Heart right ventricle (tissue), 16 donors: Measurements from ENCODE around the gene NXPH1. TPM values are rescaled to one million over a fixed set of nuclear protein-coding genes. Genes with fewer than 3 reads are reported as not detected.
A peak's percentile ranks its signal among the peaks of the same experiment; 100 is the strongest.

Experiments
- ATAC-seq, 8 donors: fragments of 200-7000 bp; cut with Tn5 transposase; one replicate each; pipeline ENCODE4 v1.9.1; 2020; ENCODE audit warnings: mild to moderate bottlenecking in 8 of 8, moderate library complexity in 8 of 8, moderate number of reproducible peaks in 1 of 8
- DNase-seq, 2 donors: peaks; one replicate each; pipeline ENCODE4 v3.0.0-alpha.2; 2020
- H3K27ac ChIP-seq, 10 donors: fragments of 200-600 bp; sonication (generic) in 2 of 10; one replicate each; pipeline versions ENCODE4 v1.5.0 to v1.8.0; 2020 to 2022; ENCODE audit warnings: mild to moderate bottlenecking in 3 of 10
- H3K27me3 ChIP-seq, 7 donors: fragments of 200-600 bp; one replicate each; pipeline ENCODE4 v1.8.0; 2021 to 2022; ENCODE audit warnings: mild to moderate bottlenecking in 2 of 7
- H3K36me3 ChIP-seq, 9 donors: fragments of 200-600 bp; sonication (generic) in 1 of 9; one replicate each; pipeline versions ENCODE4 v1.5.0 to v1.8.0; 2020 to 2022; ENCODE audit warnings: mild to moderate bottlenecking in 2 of 9
- H3K4me1 ChIP-seq, 9 donors: fragments of 200-600 bp; sonication (generic) in 1 of 9; one replicate each; pipeline versions ENCODE4 v1.5.0 to v1.8.0; 2020 to 2022; ENCODE audit warnings: mild to moderate bottlenecking in 4 of 9
- H3K4me3 ChIP-seq, 10 donors: fragments of 200-600 bp; sonication (generic) in 2 of 10; one replicate each; pipeline versions ENCODE4 v1.5.0 to v1.8.0; 2020 to 2022; ENCODE audit warnings: mild to moderate bottlenecking in 7 of 10, moderate library complexity in 2 of 10
- H3K9me3 ChIP-seq, 11 donors: fragments of 200-600 bp in 10 of 11; sonication (generic) in 2 of 11; one replicate each; pipeline versions ENCODE4 v1.5.0 to v1.8.0; 2013 to 2022; ENCODE audit warnings: mild to moderate bottlenecking in 2 of 11, control low read depth in 1 of 11, moderate library complexity in 1 of 11
- WGBS, 2 donors: extraction: QIAGEN DNeasy Blood & Tissue Kit; methylation state at CpG; one replicate each; pipeline ENCODE4 v1.1.7; 2013; ENCODE audit warnings: inconsistent platforms in 1 of 2; 5-methylcytosine and 5-hydroxymethylcytosine counted together
- intact Hi-C, 10 donors: fragments of 100-400 bp; cut with DNase I; formaldehyde crosslinking; loops; one replicate each; pipeline versions ENCODE4 v1.11.1 to v1.14.2; 2022
- polyA plus RNA-seq, 2 donors: library from polyadenylated mRNA; stranded (reverse); fragments of 200-250 nt; gene quantifications; one replicate each; pipeline ENCODE4 v1.2.3, GENCODE V29; 2013
- total RNA-seq, 10 donors: library from RNA; stranded (reverse); fragmentation: NEBNext Ultra II Directional in 3 of 10; extraction: Animal tissue kit (Norgen Biotek cat#: 25700) in 3 of 10; gene quantifications; one replicate each; pipeline versions ENCODE4 v1.2.1 to v1.2.4, GENCODE V29; 2021 to 2023
- TF ChIP-seq, protein P1 (sequence below), 9 donors: fragments of 200-600 bp; sonication (generic) in 2 of 9; IDR thresholded peaks; one replicate each; pipeline versions ENCODE4 v1.5.0 to v1.8.0; 2021 to 2022; ENCODE audit warnings: antibody characterized with exemption in 9 of 9, mild to moderate bottlenecking in 5 of 9, moderate library complexity in 1 of 9
- donor health status: Arrhythmogenic right ventricular cardiomyopathy.
- donor health status: ischemic (EF 13 %, LVEDD 7.1; RV severe dilation, severe dysfunction).
- donor health status: healthy with polysubstance abuse.
- donor health status: DM: no; HTN: yes; CAD: no.
- donor health status: DM: no; HTN: no; CAD: no.
- donor health status: ischemic (EF 25% LVEDD 6.9; RV normal size, moderate dysfunction).
- donor health status: ischemic (EF 25% LVEDD 5.7; RV mildly dilated, moderate dysfunction).
- donor health status: healthy.
- donor health status: DM: yes; HTN: yes; CAD: no.
- donor health status: Ischemic cardiomyopathy.
- donor health status: ischemic (EF 35%, LVEDD 5.7; RV mildly dilated, moderate dysfunction).
- donor health status: nonischemic (EF 11% LVEDD 7.7; RV severe dilation, severe dysfunction).
- donor health status: DM: yes; HTN: yes; CAD: no.
- donor health status: PGD.
- donor health status: ischemic (EF 29% LVEDD 5.4; RV normal size, mild dysfunction).
- donor health status: nonischemic (EF 23%, LVEDD 6.1; RV moderate dilation, normal function).

NXPH1 gene
- total and polyA plus RNA-seq, 12 donors = not detected

DNA sequence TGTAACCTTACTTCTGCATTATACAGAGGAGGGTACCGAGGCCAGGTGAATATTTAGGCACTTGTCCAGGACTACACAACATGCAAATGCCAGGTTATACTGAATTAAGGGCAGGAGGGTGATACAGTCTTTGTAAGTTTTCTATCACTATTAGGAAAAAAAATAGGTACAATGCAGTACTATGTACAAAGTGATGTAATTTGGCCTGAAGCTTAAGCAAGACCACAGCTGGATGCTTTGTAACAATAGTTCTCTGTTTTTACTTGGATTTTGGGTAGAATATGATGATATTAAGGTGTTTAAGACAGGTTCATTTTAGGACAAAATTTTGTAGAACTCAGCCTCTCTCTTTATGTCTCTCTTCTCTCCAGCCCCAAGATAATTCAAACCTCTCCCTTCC is 2.8 kb upstream of the NXPH1 start:
- intact Hi-C loops = no loop called here
- WGBS, 2 donors = 71 to 73% methylated on average over 1 of the region's 1 CpG
- H3K4me1 ChIP-seq = peaks cover 0 to 15% (median 10%) of the 10 kb centered on the region in 9 donors
- H3K27ac ChIP-seq = no peak overlapping the region
- H3K27me3 ChIP-seq = peaks cover 20 to 88% (median 72%) of the 10 kb centered on the region in 7 donors
- no peaks in the 10 kb centered on the region for H3K9me3 ChIP-seq
- ATAC-seq (no peak), DNase-seq (no peak)
- H3K4me3 ChIP-seq = no peak overlapping the region
- H3K36me3 ChIP-seq = no peaks in the 10 kb centered on the region
- TF ChIP-seq, protein P1, sequence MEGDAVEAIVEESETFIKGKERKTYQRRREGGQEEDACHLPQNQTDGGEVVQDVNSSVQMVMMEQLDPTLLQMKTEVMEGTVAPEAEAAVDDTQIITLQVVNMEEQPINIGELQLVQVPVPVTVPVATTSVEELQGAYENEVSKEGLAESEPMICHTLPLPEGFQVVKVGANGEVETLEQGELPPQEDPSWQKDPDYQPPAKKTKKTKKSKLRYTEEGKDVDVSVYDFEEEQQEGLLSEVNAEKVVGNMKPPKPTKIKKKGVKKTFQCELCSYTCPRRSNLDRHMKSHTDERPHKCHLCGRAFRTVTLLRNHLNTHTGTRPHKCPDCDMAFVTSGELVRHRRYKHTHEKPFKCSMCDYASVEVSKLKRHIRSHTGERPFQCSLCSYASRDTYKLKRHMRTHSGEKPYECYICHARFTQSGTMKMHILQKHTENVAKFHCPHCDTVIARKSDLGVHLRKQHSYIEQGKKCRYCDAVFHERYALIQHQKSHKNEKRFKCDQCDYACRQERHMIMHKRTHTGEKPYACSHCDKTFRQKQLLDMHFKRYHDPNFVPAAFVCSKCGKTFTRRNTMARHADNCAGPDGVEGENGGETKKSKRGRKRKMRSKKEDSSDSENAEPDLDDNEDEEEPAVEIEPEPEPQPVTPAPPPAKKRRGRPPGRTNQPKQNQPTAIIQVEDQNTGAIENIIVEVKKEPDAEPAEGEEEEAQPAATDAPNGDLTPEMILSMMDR (IDR thresholded peaks at IDR 0.05) = no peak

DNA sequence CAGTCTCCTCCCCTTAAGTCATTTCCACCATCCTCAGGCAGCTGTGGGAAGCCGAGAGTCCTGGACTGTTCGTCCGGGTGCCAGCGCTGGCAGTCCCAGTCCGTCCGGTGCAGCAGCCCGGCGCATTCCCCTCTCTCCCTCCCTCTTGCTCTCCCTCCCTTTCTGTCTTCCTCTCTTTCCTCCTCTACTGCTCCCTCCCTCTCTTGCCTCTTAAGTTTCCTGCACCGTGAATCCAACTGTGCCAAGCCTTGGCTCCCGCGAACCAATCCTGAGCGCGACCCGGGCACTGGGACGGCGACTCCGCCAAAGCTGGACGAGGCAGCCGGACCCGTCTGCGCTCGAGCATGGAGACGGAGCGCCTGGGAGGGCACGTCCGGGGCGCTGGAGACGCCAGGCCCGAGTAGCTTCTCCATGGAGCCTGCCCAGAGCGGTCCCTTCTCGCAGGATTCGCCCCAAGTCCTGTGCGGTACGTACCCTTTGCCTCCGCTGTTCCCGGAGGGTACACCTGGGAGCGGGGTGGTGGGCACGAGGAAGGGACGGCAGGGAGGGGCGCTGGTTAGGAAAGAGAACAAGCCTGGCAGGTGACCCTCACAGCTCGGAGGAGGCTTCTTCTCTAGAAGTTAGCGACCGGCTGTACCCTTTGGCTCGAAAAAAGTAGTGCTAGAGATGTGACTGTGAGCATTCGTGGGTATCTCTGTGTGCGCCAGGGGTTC is 1.0 kb downstream of the NXPH1 start:
- no peak for DNase-seq
- TF ChIP-seq, protein P1 (IDR thresholded peaks at IDR 0.05) = no peak
- 1% methylated on average over 46 of the region's 46 CpGs for WGBS, 2 donors
- ATAC-seq = peak in 1 of 8 donors; percentile 44
- Histone ChIP-seq H3K4me3 (no peak overlapping the region), H3K27me3 (peaks cover 24 to 99% (median 95%) of the 10 kb centered on the region in 7 donors), H3K27ac (no peak overlapping the region), H3K9me3 (no peaks in the 10 kb centered on the region), H3K36me3 (no peaks in the 10 kb centered on the region), H3K4me1 (peaks cover 0 to 21% (median 10%) of the 10 kb centered on the region in 9 donors)
- intact Hi-C loops = no loop called here

DNA sequence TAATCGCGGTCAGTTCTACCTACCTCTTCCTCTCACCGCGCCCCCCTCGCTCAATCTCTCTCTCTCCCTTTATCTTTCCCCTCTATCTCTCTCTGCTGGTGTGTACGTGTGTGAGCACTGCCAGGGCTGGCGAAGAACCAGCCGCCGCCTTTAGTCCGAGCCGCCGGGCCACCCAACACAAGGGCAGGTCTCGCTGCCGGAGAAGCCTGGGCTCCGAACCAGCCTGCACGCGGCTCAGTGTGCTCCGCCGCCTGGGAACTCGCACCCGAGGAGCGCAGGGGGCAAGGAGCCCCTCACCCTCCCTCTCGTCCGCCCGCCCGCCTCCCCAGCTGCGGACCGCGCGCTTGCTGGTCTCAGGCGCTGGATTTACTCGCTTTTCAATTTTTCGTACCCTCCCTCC is 1.7 kb downstream of the NXPH1 start:
- Histone ChIP-seq H3K36me3 (no peaks in the 10 kb centered on the region), H3K27ac (no peak overlapping the region), H3K9me3 (no peaks in the 10 kb centered on the region), H3K4me3 (no peak overlapping the region), H3K27me3 (peaks cover 27 to 99% (median 98%) of the 10 kb centered on the region in 7 donors), H3K4me1 (peaks cover 0 to 21% (median 10%) of the 10 kb centered on the region in 9 donors)
- no peak for DNase-seq
- 2 to 3% methylated on average over 33 of the region's 33 CpGs for WGBS, 2 donors
- no peak for ATAC-seq
- intact Hi-C loops = no loop called here
- TF ChIP-seq, protein P1 (IDR thresholded peaks at IDR 0.05) = no peak

DNA sequence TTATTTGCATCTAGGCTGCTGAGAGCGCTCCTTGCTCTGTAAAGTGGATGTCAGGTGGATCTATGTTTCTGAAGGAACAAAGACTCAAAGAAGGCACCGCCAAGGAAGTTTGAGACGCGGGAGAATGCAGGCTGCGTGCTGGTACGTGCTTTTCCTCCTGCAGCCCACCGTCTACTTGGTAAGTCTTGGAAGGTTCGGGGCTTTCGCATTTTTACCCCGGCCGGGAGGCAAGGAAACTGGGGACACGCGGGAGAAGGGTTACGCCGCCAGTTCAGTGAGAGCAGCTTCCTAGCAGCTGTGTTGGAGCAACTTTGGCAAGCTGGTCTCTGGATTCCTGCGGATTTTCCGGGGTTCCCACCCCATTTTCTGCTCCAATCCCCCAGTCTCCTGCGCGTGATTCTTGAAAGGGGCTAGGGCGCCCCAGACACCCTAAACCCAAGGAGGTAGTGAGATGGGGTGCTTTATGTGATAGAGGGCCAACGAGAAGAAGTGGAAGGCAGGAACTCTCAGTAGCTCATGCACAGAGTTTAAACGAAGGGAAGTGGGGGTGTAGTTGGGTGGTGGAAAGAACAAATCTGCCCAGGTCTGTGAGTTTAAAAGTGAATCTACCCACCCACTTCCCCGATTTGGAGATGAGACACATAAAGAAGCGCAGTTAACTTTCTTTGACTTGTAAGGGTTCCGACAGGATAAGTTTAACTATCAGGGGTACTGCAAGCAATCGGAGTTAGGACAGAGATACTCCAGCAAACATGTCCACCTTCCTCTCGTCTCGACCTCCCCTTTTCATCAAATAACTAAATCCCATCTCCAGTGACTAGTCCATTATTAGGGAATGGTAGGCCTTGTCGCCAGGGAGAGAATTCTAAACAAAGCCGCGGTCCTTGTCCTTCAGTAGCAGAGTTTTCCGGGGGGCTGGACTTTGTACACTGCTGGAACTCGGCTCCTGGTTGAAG is 2.5 kb downstream of the NXPH1 start:
- Histone ChIP-seq H3K27ac (no peak overlapping the region), H3K9me3 (no peaks in the 10 kb centered on the region), H3K27me3 (peaks cover 34 to 100% (median 99%) of the 10 kb centered on the region in 7 donors), H3K36me3 (no peaks in the 10 kb centered on the region), H3K4me1 (peaks cover 0 to 21% (median 10%) of the 10 kb centered on the region in 9 donors), H3K4me3 (no peak overlapping the region)
- DNase-seq (no peak), ATAC-seq (no peak)
- WGBS, 2 donors = 7 to 10% methylated on average over 33 of the region's 33 CpGs
- TF ChIP-seq, protein P1 (IDR thresholded peaks at IDR 0.05) = no peak
- intact Hi-C loops = no loop called here
